Ovary (tissue), 3 donors: Measurements from ENCODE around the gene PIGZ.

Experiments used
- CTCF ChIP-seq, 3 donors: fragments of 450-650 bp in 2 of 3; fragments of 200-600 bp in 1 of 3; IDR thresholded peaks; one replicate each; pipeline versions ENCODE4 v1.5.1 to v1.8.0; 2016 to 2022; ENCODE audit warnings: antibody characterized with exemption in 3 of 3, mild to moderate bottlenecking in 1 of 3
- EP300 ChIP-seq: sonication (generic); formaldehyde crosslinking; IDR thresholded peaks from one replicate; pipeline ENCODE4 v1.6.1; 2017; ENCODE audit warnings: antibody characterized with exemption
- POLR2A ChIP-seq: fragments of 450-650 bp; IDR thresholded peaks from one replicate; pipeline ENCODE4 v1.6.1; 2017; ENCODE audit warnings: antibody characterized with exemption, mild to moderate bottlenecking, moderate library complexity
- donor health status: DM: no; HTN: no; CAD: no.

- no peak for TF ChIP-seq CTCF (IDR thresholded peaks at IDR 0.05)
- TF ChIP-seq EP300, result no peak
- no peak for TF ChIP-seq POLR2A
Measured at GRCh38 chr3:196931157-196931556, 37.5 kb downstream of the PIGZ start.
